MCF 10A (cell line): Measurements from ENCODE around the gene CEP76. TPM values are rescaled to one million over a fixed set of nuclear protein-coding genes. Genes with fewer than 3 reads are reported as not detected.

Experiments used
- BruUV-seq: library from RNA; stranded (reverse); fragments of 400-500 nt; replicated peaks from 2 replicates; lab custom pipeline; 2021; lab: Mats Ljungman, UMichigan
- CTCF ChIA-PET: fragments of 300-600 bp; sonication (Branson Sonifier 250); formaldehyde crosslinking; extraction: SDS; loops from one replicate; lab custom pipeline; 2021; ENCODE audit warnings: antibody characterized with exemption, inconsistent platforms; lab: Yijun Ruan, JAX
- POLR2A ChIA-PET: fragments of 300-600, 350-650 bp; sonication (Branson Sonifier 250); formaldehyde crosslinking; extraction: SDS; loops from one replicate; lab custom pipeline; 2020; ENCODE audit warnings: antibody characterized with exemption, inconsistent platforms; lab: Yijun Ruan, JAX
- DNase-seq: peaks from one replicate; pipeline ENCODE4 v3.0.0-alpha.2; 2018; ENCODE audit not compliant: unreplicated experiment
- H3K27ac Mint-ChIP-seq: one replicate; pipeline ENCODE4 v1.8.0; 2022; ENCODE audit warnings: mild to moderate bottlenecking, low read depth, mixed read lengths; ENCODE audit not compliant: unreplicated experiment
- H3K27me3 Mint-ChIP-seq: one replicate; pipeline ENCODE4 v1.8.0; 2022; ENCODE audit warnings: mixed read lengths; ENCODE audit not compliant: insufficient read depth, unreplicated experiment
- H3K36me3 Mint-ChIP-seq: one replicate; pipeline ENCODE4 v1.8.0; 2022; ENCODE audit warnings: mild to moderate bottlenecking, moderate library complexity, mixed read lengths; ENCODE audit not compliant: insufficient read depth, unreplicated experiment
- H3K4me1 Mint-ChIP-seq: one replicate; pipeline ENCODE4 v1.8.0; 2022; ENCODE audit warnings: mixed read lengths; ENCODE audit not compliant: insufficient read depth, unreplicated experiment
- H3K4me3 Mint-ChIP-seq: one replicate; pipeline ENCODE4 v1.8.0; 2022; ENCODE audit warnings: mild to moderate bottlenecking, moderate library complexity, mixed read lengths; ENCODE audit not compliant: unreplicated experiment
- H3K9me3 Mint-ChIP-seq: one replicate; pipeline ENCODE4 v1.8.0; 2022; ENCODE audit warnings: mixed read lengths; ENCODE audit not compliant: unreplicated experiment
- intact Hi-C: fragments of 100-400 bp; cut with micrococcal nuclease; formaldehyde crosslinking; loops from 2 replicates; pipeline ENCODE4 v1.14.1; 2022
- total RNA-seq: library from RNA; stranded (reverse); gene quantifications from 2 replicates; pipeline ENCODE4 v1.2.3, GENCODE V29; 2022
- TF ChIP-seq, protein P1 (sequence below): fragments of 200-600 bp; IDR thresholded peaks from one replicate; pipeline ENCODE4 v1.8.0; 2022; ENCODE audit warnings: antibody characterized with exemption, mild to moderate bottlenecking; ENCODE audit not compliant: unreplicated experiment

CEP76 gene
- total RNA-seq, 1 experiment from 2014 or later = 4.9 TPM

DNA sequence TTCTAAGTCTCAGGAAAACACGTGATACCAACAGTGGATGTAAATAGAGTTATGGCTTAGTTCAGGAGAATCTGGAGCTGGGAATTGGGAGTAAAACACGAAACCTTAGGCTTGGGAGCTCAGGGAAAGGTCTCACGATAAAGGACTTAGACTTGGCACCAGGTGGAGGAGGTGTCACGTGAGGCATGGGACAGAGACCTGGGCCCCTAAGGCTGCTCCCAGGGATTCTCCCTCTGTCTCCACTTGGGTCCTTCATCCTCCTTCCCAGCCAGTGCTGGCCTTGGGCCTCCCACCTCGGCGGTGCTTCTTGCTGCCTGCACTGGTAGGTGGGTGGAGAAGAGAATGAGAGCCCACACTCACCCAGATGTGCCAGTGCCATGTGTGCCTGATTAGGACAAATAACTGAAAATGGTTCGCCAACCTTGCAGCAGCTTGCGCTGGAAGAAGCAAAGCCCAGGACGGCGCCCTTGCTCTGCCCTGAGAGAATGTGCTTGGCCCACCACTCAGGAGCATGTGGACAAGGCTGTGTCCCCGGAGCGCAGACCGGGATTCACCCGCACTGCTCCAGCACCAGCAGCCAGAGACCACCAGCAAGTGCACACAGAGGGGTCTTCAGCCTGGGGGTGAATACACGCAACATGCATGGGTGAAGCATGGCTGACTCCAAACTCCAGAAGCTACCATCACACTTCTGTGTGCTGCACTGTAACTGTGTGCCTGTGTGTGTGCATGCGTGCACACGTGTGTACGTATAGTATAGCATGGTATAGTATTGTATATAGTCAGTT lies 48.4 kb upstream of the CEP76 start:
- Mint-ChIP-seq H3K27me3 (no peaks in the 10 kb centered on the region), H3K27ac (no peak overlapping the region), H3K4me1 (no peaks in the 10 kb centered on the region), H3K36me3 (no peaks in the 10 kb centered on the region), H3K9me3 (no peaks in the 10 kb centered on the region), H3K4me3 (no peak overlapping the region)
- DNase-seq = no peak
- ChIA-PET POLR2A (interaction anchor here (1.1 to 1.3 kb wide), 2 partner anchors 8 to 196 kb away, joined by 3 read pairs; no protein-coding TSS in a partner anchor), CTCF (interaction anchor here (3.0 kb wide), 1 partner anchor 183 kb away, joined by 28 read pairs; no protein-coding TSS in a partner anchor)
- TF ChIP-seq, protein P1, sequence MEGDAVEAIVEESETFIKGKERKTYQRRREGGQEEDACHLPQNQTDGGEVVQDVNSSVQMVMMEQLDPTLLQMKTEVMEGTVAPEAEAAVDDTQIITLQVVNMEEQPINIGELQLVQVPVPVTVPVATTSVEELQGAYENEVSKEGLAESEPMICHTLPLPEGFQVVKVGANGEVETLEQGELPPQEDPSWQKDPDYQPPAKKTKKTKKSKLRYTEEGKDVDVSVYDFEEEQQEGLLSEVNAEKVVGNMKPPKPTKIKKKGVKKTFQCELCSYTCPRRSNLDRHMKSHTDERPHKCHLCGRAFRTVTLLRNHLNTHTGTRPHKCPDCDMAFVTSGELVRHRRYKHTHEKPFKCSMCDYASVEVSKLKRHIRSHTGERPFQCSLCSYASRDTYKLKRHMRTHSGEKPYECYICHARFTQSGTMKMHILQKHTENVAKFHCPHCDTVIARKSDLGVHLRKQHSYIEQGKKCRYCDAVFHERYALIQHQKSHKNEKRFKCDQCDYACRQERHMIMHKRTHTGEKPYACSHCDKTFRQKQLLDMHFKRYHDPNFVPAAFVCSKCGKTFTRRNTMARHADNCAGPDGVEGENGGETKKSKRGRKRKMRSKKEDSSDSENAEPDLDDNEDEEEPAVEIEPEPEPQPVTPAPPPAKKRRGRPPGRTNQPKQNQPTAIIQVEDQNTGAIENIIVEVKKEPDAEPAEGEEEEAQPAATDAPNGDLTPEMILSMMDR = no peak
- intact Hi-C loops = no loop called here
- BruUV-seq = no TSS peak

DNA sequence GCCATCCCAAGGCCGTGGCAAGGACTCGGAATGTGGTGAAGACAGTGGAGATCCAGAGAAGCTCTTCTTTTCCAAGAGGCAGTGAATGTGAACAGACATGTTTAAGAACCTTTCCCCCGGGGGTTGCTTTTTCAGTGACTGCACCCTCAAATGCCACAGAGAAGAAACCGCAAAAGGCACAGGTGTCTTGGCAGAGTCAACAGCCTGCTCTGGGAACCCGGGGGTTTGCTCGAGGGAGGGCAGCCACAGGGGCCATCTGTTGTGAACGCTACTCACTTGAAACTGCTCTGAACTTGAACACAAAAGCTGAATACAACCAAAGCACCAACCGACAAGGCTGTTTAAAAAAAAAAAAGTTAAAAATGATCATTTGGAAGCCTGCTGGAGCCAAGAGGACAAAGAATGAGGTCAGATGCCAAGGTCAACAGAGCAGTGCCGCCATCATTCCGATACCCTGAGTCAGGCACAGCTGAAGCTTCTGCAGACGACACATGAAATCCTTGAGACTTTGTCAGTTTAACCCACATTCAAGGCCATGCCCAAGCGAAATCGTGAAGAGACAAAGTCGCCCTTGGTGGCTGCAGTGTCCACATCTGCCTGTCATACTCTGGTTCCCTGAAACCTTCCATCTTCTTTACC lies 47.7 kb upstream of the CEP76 start:
- no TSS peak for BruUV-seq
- Mint-ChIP-seq H3K27me3 (no peaks in the 10 kb centered on the region), H3K27ac (no peak overlapping the region), H3K9me3 (no peaks in the 10 kb centered on the region), H3K4me1 (no peaks in the 10 kb centered on the region), H3K4me3 (no peak overlapping the region), H3K36me3 (no peaks in the 10 kb centered on the region)
- DNase-seq = no peak
- intact Hi-C loops = no loop called here
- ChIA-PET CTCF (interaction anchor here (0.6 to 9.6 kb wide), 4 partner anchors 31 to 184 kb away, joined by 3 to 152 read pairs (median 16); no protein-coding TSS in a partner anchor), POLR2A (interaction anchor here (0.6 to 1.3 kb wide), 3 partner anchors 8 to 197 kb away, joined by 3 read pairs; no protein-coding TSS in a partner anchor)
- TF ChIP-seq, protein P1 = no peak

DNA sequence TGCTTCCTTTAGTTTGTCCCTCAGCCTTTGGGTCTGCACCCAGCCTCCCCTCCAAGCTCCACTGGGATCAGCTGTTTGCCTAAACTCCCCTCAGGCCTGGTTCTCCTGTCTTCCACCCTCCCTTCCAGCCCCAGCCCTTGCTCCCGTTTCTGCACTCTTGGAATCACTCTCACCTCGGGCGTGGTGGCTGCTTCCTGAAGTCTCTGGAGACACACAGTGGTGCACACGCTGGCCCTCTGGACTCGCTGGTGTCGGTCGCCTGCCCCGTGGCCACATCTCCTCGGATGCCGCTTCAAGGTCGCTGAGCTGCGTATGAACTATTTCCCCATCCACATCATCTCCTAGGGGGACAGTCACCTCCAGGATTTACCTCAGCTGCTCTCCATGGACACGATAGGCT lies 46.6 kb upstream of the CEP76 start:
- CTCF ChIA-PET = interaction anchor here (0.6 to 9.6 kb wide), 4 partner anchors 22 to 420 kb away, joined by 3 to 152 read pairs (median 16); no protein-coding TSS in a partner anchor
- H3K9me3 Mint-ChIP-seq = no peaks in the 10 kb centered on the region

More for the DNA sequence above, 46.6 kb upstream of the CEP76 start:
- intact Hi-C loops = no loop called here
- Mint-ChIP-seq H3K27me3 (no peaks in the 10 kb centered on the region), H3K36me3 (no peaks in the 10 kb centered on the region), H3K4me3 (no peak overlapping the region), H3K27ac (no peak overlapping the region), H3K4me1 (peaks cover 2% of the 10 kb centered on the region)
- no peak for DNase-seq
- TF ChIP-seq, protein P1 = no peak
- no TSS peak for BruUV-seq
- POLR2A ChIA-PET = interaction anchor here (0.6 kb wide), 1 partner anchor 108 kb away, joined by 3 read pairs; no protein-coding TSS in a partner anchor
